Lower lobe of right lung (tissue), 2 donors: ENCODE results near the gene CALY. TPM values are rescaled to one million over a fixed set of nuclear protein-coding genes. Genes with fewer than 3 reads are reported as not detected.

Experiments used
- ATAC-seq, 2 donors: fragments of 200-7000 bp; cut with Tn5 transposase; one replicate each; pipeline ENCODE4 v1.9.1; 2020 to 2022; ENCODE audit warnings: mild to moderate bottlenecking in 2 of 2, moderate library complexity in 2 of 2
- DNase-seq: peaks from one replicate; pipeline ENCODE4 v3.0.0-alpha.2; 2020
- H3K27ac ChIP-seq: fragments of 200-600 bp; one replicate; pipeline ENCODE4 v1.8.0; 2022
- H3K27me3 ChIP-seq: fragments of 200-600 bp; one replicate; pipeline ENCODE4 v1.8.0; 2022; ENCODE audit warnings: low read depth
- H3K36me3 ChIP-seq: fragments of 200-600 bp; one replicate; pipeline ENCODE4 v1.8.0; 2022; ENCODE audit warnings: mild to moderate bottlenecking
- H3K4me1 ChIP-seq: fragments of 200-600 bp; one replicate; pipeline ENCODE4 v1.8.0; 2022
- H3K4me3 ChIP-seq: fragments of 200-600 bp; one replicate; pipeline ENCODE4 v1.8.0; 2022; ENCODE audit warnings: mild to moderate bottlenecking
- H3K9me3 ChIP-seq: fragments of 200-600 bp; one replicate; pipeline ENCODE4 v1.8.0; 2022
- intact Hi-C: fragments of 100-400 bp; cut with DNase I; formaldehyde crosslinking; loops from one replicate; pipeline ENCODE4 v1.11.0; 2022
- total RNA-seq: library from RNA; stranded (reverse); fragmentation: NEBNext Ultra II Directional; extraction: Animal tissue kit (Norgen Biotek cat#: 25700); gene quantifications from one replicate; pipeline ENCODE4 v1.2.1, GENCODE V29; 2021
- TF ChIP-seq, protein P1 (sequence below): fragments of 200-600 bp; IDR thresholded peaks from one replicate; pipeline ENCODE4 v1.8.0; 2022; ENCODE audit warnings: antibody characterized with exemption, mild to moderate bottlenecking
- donor health status: DM: no; HTN: yes; CAD: no; lungs with severe emphysema.

Gene CALY
- total RNA-seq, 1 donor from 2014 or later, result not detected

DNA sequence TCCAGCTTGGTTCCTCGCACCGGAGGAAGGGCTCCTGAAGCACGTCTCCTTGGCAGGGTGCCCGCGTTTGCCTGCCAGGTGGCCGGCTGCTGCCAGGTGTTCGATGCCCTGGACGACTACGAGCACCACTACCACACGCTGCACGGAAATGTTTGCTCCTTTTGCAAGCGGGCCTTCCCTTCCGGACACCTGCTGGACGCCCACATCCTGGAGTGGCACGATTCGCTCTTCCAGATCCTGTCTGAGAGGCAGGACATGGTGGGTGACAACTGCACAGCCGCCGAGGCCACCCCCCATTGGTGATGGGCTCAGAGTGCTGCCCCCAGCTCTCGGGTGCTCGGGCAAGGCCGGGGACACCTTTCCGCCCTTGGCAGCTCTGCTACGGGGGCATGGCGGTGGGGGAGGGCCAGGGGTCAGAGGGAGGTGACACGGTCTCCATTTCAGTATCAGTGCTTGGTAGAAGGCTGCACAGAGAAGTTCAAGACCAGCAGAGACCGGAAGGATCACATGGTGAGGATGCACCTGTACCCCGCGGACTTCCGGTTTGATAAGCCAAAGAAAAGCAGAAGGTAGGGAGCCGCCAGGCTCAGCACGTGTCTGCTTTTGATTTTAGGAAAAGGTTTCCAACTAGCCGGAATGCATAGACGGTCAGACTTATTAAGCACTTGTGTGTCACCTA, 26.8 kb downstream of the CALY start:
- TF ChIP-seq, protein P1, sequence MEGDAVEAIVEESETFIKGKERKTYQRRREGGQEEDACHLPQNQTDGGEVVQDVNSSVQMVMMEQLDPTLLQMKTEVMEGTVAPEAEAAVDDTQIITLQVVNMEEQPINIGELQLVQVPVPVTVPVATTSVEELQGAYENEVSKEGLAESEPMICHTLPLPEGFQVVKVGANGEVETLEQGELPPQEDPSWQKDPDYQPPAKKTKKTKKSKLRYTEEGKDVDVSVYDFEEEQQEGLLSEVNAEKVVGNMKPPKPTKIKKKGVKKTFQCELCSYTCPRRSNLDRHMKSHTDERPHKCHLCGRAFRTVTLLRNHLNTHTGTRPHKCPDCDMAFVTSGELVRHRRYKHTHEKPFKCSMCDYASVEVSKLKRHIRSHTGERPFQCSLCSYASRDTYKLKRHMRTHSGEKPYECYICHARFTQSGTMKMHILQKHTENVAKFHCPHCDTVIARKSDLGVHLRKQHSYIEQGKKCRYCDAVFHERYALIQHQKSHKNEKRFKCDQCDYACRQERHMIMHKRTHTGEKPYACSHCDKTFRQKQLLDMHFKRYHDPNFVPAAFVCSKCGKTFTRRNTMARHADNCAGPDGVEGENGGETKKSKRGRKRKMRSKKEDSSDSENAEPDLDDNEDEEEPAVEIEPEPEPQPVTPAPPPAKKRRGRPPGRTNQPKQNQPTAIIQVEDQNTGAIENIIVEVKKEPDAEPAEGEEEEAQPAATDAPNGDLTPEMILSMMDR, result no peak
- ATAC-seq, result no peak
- peaks cover 40% of the 10 kb centered on the region for H3K36me3 ChIP-seq
- H3K4me1 ChIP-seq, result peaks cover 28% of the 10 kb centered on the region
- intact Hi-C loops, result no loop called here
- peak overlapping the region; percentile 99 for H3K27ac ChIP-seq
- H3K27me3 ChIP-seq, result no peaks in the 10 kb centered on the region
- H3K4me3 ChIP-seq, result peak overlapping the region; percentile 96
- peak; percentile 75 for DNase-seq
- H3K9me3 ChIP-seq, result no peaks in the 10 kb centered on the region

DNA sequence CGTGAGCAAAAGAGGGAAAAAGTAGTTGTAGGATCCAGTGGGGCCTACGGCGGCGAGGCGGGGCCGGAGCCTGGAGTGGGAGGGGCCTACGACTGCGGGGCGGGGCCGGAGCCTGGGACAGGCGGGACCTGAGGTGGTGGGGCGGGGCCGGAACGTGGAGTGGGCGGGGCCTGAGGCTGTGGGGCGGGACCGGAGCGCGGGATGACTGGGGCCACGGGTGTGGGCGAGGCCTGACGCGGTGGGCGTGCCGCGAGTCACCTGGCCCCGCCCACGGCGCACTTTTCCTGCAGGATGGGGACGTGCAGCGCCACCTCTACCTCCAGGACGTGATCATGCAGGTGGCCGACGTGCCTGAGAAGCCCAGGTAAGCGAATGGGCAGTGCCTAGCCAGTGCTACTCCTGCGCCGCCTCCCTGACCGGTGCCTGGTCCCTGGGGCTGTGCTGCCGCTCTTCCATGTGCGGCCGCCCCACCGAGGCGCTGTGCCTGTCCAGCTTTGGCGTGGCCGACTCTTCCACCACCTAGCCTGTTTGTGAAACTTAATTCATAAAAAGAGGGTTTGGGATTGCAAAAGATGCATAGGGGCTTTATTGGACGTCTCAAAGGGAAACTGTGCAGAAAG, 27.5 kb downstream of the CALY start:
- TF ChIP-seq, protein P1, result no peak
- ATAC-seq, result peak; percentile 96 to 97

DNA sequence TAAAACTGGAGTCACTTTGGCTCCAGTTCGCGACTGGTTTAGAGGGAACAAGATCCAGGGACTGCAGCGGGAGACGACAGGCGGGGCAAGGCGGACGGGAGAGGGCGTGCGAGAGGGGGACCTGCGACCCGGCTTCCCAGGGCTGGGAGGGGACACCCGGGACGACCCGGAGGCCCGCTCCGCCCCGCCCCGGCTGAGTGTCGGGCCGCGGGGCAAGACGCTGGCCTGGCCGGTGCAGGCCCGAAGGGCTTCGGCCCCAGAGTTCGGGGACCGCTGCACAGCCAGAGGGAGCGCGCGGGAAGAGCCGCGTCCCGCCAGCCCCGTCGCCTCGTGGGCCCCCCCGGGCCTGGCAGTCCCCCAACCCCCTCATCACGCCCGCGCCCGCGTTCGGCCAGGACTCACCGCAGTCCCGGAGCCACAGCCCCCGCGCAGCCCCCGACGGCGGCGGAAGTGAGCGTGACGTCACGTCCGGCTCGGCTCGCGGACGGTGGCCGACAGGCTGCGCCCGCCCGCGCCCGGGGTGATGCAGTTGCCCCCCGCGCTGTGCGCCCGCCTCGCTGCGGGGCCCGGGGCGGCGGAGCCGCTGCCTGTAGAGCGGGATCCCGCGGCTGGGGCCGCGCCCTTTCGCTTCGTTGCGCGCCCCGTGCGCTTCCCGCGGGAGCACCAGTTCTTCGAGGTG, 28.1 kb downstream of the CALY start, which contains the start of the genes TUBGCP2 and ZNF511:
Gene TUBGCP2 (minus strand): TSS at position 452 of the 679 bp plus-strand sequence. CDS start 5,931 bp downstream, outside the sequence.
Gene ZNF511 (plus strand): TSS at position 494 of the 679 bp plus-strand sequence. CDS start 30 bp downstream, at position 524.
- peak; percentile 93 to 94 for ATAC-seq
- peak; percentile 90 for DNase-seq
- Histone ChIP-seq H3K9me3 (no peaks in the 10 kb centered on the region), H3K4me1 (peaks cover 28% of the 10 kb centered on the region), H3K27me3 (no peaks in the 10 kb centered on the region), H3K4me3 (peak within 1 kb of the TSS; percentile 96), H3K27ac (peak within 1 kb of the TSS; percentile 99), H3K36me3 (peaks cover 40% of the 10 kb centered on the region)
- TF ChIP-seq, protein P1, result no peak
- intact Hi-C loops, result no loop called here

More for the DNA sequence above, 27.5 kb downstream of the CALY start:
- no peaks in the 10 kb centered on the region for H3K27me3 ChIP-seq
- H3K4me3 ChIP-seq, result peak overlapping the region; percentile 96
- peaks cover 40% of the 10 kb centered on the region for H3K36me3 ChIP-seq
- peaks cover 28% of the 10 kb centered on the region for H3K4me1 ChIP-seq
- H3K27ac ChIP-seq, result peak overlapping the region; percentile 99
- DNase-seq, result peak; percentile 95
- intact Hi-C loops, result no loop called here
- H3K9me3 ChIP-seq, result no peaks in the 10 kb centered on the region

DNA sequence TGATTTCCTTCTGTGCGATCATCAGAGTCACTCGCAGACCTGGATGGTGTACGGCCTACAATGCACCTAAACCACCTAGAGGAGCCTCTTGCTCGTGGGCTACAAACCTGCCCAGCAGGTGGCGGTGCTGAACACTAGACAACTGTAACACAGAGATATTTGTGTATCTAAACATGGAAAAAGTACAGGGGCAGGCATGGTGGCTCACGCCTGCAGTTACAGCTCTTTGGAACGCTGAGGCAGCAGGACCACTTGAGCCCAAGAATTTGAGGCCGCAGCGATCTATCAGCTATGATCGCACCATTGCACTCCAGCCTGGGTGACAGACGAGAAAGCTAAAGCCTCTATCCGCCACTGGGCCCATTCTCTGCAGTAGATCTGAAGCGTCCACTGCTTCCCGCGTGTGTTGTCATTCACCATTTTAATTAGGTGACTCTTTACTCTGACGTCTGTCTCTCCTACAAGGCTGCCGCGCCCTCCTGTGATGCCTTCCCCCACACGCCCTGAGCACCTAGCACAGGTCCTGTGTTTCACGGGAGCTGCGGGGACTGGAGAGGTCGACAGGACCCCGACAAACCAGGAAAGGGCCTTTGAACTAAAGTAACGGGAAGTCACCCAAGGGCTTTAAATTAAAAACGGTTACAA, 28.8 kb downstream of the CALY start:
- Histone ChIP-seq H3K4me1 (peaks cover 28% of the 10 kb centered on the region), H3K27ac (peak overlapping the region; percentile 99), H3K36me3 (peaks cover 34% of the 10 kb centered on the region), H3K4me3 (peak overlapping the region; percentile 96), H3K27me3 (no peaks in the 10 kb centered on the region), H3K9me3 (no peaks in the 10 kb centered on the region)
- intact Hi-C loops, result no loop called here
- DNase-seq (peak; percentile 92), ATAC-seq (peak; percentile 60 to 64)
- TF ChIP-seq, protein P1, result peak; percentile 70

DNA sequence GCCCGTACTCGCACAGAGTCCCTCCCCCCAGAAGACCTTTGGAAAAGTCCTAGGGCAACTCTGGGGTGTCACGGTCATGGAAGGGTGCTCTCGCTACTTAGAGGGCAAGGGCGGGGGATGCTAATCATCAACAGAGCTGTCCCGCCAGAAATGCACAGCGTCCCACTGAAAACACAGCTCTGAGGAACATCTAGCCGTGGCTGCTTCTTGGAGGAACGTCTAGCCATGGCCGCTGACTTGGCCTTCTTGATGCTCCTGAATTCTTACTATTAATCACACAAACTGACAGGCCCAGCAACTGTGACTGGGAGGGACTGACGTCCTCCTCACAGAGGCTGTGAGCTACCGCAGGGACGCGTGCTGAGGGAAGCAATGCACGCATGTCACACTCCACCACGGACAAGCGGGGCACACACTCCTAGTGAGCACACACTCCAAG, 29.7 kb downstream of the CALY start:
- DNase-seq, result no peak
- Histone ChIP-seq H3K4me3 (no peak overlapping the region), H3K27me3 (no peaks in the 10 kb centered on the region), H3K27ac (peak overlapping the region; percentile 99), H3K9me3 (no peaks in the 10 kb centered on the region), H3K36me3 (peaks cover 33% of the 10 kb centered on the region), H3K4me1 (peaks cover 28% of the 10 kb centered on the region)
- intact Hi-C loops, result no loop called here
- no peak for ATAC-seq
- TF ChIP-seq, protein P1, result no peak
